Fibroblast of lung (primary cell): ENCODE results near the gene FRMD4A. TPM values are rescaled to one million over a fixed set of nuclear protein-coding genes. Genes with fewer than 3 reads are reported as not detected.
A peak's percentile ranks its signal among the peaks of the same experiment; 100 is the strongest.

Experiments used
- DNase-seq, 2 donors: peaks; one replicate each; pipeline versions ENCODE4 v3.0.0 to v3.0.0-alpha.2; 2010; ENCODE audit warnings: low read depth in 2 of 2
- H2AFZ ChIP-seq: 2 replicates; pipeline ENCODE4 v1.5.1; 2012; ENCODE audit warnings: low read length, control low read depth, inconsistent platforms
- H3K27ac ChIP-seq: 2 replicates; pipeline ENCODE4 v1.5.1; 2011; ENCODE audit warnings: low read length, control low read depth; ENCODE audit not compliant: insufficient read depth
- H3K27me3 ChIP-seq: 2 replicates; pipeline ENCODE4 v1.5.1; 2011; ENCODE audit warnings: mild to moderate bottlenecking, low read length; ENCODE audit not compliant: control insufficient read depth, insufficient read depth
- H3K36me3 ChIP-seq: 2 replicates; pipeline ENCODE4 v1.5.1; 2011; ENCODE audit warnings: low read length; ENCODE audit not compliant: control insufficient read depth, insufficient read depth
- H3K4me1 ChIP-seq: 2 replicates; pipeline ENCODE4 v1.5.1; 2011; ENCODE audit warnings: low read length; ENCODE audit not compliant: control insufficient read depth, insufficient read depth; ENCODE audit errors: extremely low read depth
- H3K4me2 ChIP-seq: 2 replicates; pipeline ENCODE4 v1.5.1; 2011; ENCODE audit warnings: low read length, control low read depth; ENCODE audit not compliant: insufficient read depth; ENCODE audit errors: extremely low read depth
- H3K4me3 ChIP-seq, 4 experiments: fragments of 200-600 bp in 1 of 4; sonication (generic) in 1 of 4; replicated peaks in 1 of 4; 2 replicates each; pipeline ENCODE4 v1.5.1; 2011 to 2016; ENCODE audit warnings: low read length in 4 of 4, low read depth in 3 of 4, mild to moderate bottlenecking in 3 of 4, control low read depth in 2 of 4, inconsistent platforms in 1 of 4, mixed read lengths in 1 of 4; ENCODE audit not compliant: insufficient read depth in 1 of 4; ENCODE audit errors: control extremely low read depth in 1 of 4
- H3K79me2 ChIP-seq: 2 replicates; pipeline ENCODE4 v1.5.1; 2012; ENCODE audit warnings: mild to moderate bottlenecking, low read length, inconsistent platforms; ENCODE audit not compliant: control insufficient read depth, insufficient read depth
- H3K9ac ChIP-seq: 2 replicates; pipeline ENCODE4 v1.5.1; 2011; ENCODE audit warnings: mild to moderate bottlenecking, low read length, control low read depth; ENCODE audit not compliant: insufficient read depth
- H3K9me3 ChIP-seq: 2 replicates; pipeline ENCODE4 v1.5.1; 2012; ENCODE audit warnings: low read depth, low read length; ENCODE audit not compliant: control insufficient read depth, insufficient read depth
- H4K20me1 ChIP-seq: 2 replicates; pipeline ENCODE4 v1.5.1; 2011; ENCODE audit warnings: low read length; ENCODE audit not compliant: control insufficient read depth, insufficient read depth; ENCODE audit errors: extremely low read depth
- EZH2 ChIP-seq: IDR thresholded peaks from 2 replicates; pipeline ENCODE4 v1.5.1; 2012; ENCODE audit warnings: low read length, control low read depth, mild to moderate bottlenecking; ENCODE audit errors: missing control alignments
- polyA plus RNA-seq, 2 donors: library from polyadenylated mRNA; depleted of rRNA in 1 of 2; stranded (reverse) in 1 of 2; unstranded in 1 of 2; fragments of >200 nt; gene quantifications; 2 replicates each; pipeline ENCODE4 v1.2.1, GENCODE V29; 2011 to 2012; ENCODE audit warnings: missing spikeins in 1 of 2
- total RNA-seq: library from RNA; depleted of rRNA; stranded (reverse); fragments of >200 nt; gene quantifications from 2 replicates; pipeline ENCODE4 v1.2.1, GENCODE V29; 2014
- TF ChIP-seq, protein P1 (sequence below), 2 donors: IDR thresholded peaks in 1 of 2; conservative IDR thresholded peaks in 1 of 2; 1 replicate in 1 of 2; 2 replicates in 1 of 2; pipeline ENCODE4 v1.5.1; 2011 to 2012; ENCODE audit warnings: low read length in 2 of 2, control low read depth in 1 of 2, inconsistent platforms in 1 of 2, low read depth in 1 of 2, mild to moderate bottlenecking in 1 of 2

FRMD4A gene
- total and polyA plus RNA-seq, 2 donors (not counting 1 experiment from before 2014, with no cell fraction given): 26.9 to 63.6 TPM

DNA sequence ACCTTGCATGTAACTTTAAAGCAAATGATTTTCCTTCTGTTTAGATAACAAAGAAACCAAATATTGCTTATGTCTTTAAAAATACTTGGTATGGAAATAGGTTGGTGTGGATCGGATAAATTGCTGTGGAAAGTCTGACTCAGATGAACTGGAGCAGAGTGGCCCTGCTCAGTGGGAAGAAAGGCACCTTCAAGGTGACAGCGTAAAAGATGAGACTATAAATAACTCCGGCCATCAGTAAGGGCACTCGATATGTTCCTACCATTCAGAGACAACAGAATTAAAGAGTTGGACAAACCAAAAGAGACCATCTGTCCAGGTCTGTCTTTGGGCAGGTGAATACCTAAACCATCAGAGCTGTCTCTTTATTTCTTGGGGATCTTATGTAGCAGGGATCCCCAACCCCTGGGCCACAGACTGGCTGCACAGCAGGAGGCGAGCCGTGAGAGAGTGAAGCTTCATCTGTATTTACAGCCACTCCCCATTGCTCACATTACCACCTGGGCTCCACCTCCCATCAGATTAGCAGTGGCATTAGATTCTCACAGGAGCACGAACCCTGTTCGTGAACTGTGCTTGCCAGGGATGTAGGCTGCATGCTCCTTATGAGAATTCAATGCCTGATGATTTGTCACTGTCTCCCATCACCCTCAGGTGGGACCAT lies 386.9 kb downstream of the FRMD4A start:
- H4K20me1 ChIP-seq: no peaks in the 10 kb centered on the region
- no peaks in the 10 kb centered on the region for H3K79me2 ChIP-seq
- no peak overlapping the region for H3K4me3 ChIP-seq
- TF ChIP-seq, protein P1, sequence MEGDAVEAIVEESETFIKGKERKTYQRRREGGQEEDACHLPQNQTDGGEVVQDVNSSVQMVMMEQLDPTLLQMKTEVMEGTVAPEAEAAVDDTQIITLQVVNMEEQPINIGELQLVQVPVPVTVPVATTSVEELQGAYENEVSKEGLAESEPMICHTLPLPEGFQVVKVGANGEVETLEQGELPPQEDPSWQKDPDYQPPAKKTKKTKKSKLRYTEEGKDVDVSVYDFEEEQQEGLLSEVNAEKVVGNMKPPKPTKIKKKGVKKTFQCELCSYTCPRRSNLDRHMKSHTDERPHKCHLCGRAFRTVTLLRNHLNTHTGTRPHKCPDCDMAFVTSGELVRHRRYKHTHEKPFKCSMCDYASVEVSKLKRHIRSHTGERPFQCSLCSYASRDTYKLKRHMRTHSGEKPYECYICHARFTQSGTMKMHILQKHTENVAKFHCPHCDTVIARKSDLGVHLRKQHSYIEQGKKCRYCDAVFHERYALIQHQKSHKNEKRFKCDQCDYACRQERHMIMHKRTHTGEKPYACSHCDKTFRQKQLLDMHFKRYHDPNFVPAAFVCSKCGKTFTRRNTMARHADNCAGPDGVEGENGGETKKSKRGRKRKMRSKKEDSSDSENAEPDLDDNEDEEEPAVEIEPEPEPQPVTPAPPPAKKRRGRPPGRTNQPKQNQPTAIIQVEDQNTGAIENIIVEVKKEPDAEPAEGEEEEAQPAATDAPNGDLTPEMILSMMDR (conservative IDR thresholded peaks at IDR 0.05 in 1 of 2, IDR thresholded peaks at IDR 0.05 in 1 of 2; ENCODE audit: low read depth in 1 of 2, low read length in 2 of 2): no peak
- H3K4me1 ChIP-seq: peaks cover 10% of the 10 kb centered on the region
- DNase-seq: no peak
- no peak overlapping the region for H3K4me2 ChIP-seq
- no peak overlapping the region for H2AFZ ChIP-seq
- no peaks in the 10 kb centered on the region for H3K9me3 ChIP-seq
- no peaks in the 10 kb centered on the region for H3K36me3 ChIP-seq
- no peak overlapping the region for H3K27ac ChIP-seq
- no peak overlapping the region for H3K9ac ChIP-seq
- no peaks in the 10 kb centered on the region for H3K27me3 ChIP-seq

DNA sequence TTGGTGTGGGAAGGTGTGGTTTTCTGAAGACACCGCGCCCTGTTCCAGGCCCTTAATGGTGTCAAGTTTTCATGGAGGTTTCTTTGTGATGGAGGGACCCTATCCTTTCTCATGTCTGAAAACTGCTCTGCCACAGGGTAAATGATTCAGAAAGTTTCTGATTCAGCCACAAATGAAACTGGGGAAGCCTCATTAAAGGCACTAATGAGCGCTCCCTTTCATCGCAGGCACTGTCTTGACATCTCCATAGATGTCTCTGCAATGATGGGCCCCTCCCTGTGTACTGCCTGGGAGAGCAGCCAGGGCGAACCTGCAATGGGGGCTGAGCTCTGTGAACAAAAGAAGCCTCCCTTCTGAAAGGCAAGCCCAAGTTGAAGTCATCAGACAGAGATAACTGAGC lies 388.7 kb downstream of the FRMD4A start:
- Histone ChIP-seq H3K4me3 (no peak overlapping the region), H3K36me3 (no peaks in the 10 kb centered on the region), H3K4me2 (no peak overlapping the region), H2AFZ (no peak overlapping the region), H3K4me1 (peaks cover 10% of the 10 kb centered on the region), H3K9me3 (no peaks in the 10 kb centered on the region), H3K9ac (no peak overlapping the region), H3K79me2 (no peaks in the 10 kb centered on the region), H3K27ac (no peak overlapping the region), H4K20me1 (no peaks in the 10 kb centered on the region), H3K27me3 (no peaks in the 10 kb centered on the region)
- no peak for DNase-seq
- TF ChIP-seq, protein P1 (conservative IDR thresholded peaks at IDR 0.05 in 1 of 2, IDR thresholded peaks at IDR 0.05 in 1 of 2; ENCODE audit: low read depth in 1 of 2, low read length in 2 of 2): no peak
- no peak for TF ChIP-seq EZH2

DNA sequence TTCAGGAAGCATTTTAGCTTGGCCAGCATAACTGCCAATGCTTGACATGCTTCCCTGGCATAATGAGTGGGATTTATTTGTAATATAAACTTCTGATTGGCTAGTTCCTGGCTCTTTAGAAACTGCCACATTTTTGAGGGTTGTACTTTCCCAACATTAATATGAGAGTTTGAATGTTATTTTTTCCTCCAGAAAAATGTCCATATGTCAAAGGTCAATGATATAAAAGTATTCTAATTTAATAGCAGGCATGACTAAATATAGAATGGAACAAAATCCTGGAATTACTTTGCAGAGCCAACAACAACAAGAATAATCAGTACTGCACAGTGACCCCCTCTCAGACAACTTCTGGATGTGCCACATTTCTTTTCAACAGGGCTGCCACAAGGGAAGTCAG lies 391.3 kb downstream of the FRMD4A start:
- Histone ChIP-seq H3K9me3 (no peaks in the 10 kb centered on the region), H3K4me3 (no peak overlapping the region), H3K36me3 (no peaks in the 10 kb centered on the region), H3K27me3 (no peaks in the 10 kb centered on the region), H3K27ac (no peak overlapping the region), H3K79me2 (no peaks in the 10 kb centered on the region), H2AFZ (no peak overlapping the region), H3K9ac (no peak overlapping the region), H3K4me2 (no peak overlapping the region), H3K4me1 (no peaks in the 10 kb centered on the region), H4K20me1 (no peaks in the 10 kb centered on the region)
- TF ChIP-seq EZH2: no peak
- TF ChIP-seq, protein P1 (conservative IDR thresholded peaks at IDR 0.05 in 1 of 2, IDR thresholded peaks at IDR 0.05 in 1 of 2; ENCODE audit: low read depth in 1 of 2, low read length in 2 of 2): no peak
- peak; percentile 61 to 72 for DNase-seq
